Measurements from ENCODE around the gene SALL1.

SALL1 gene

GRCh38 chr16:51150888-51151320 is at the start of gene SALL1:
SALL1 (minus strand) TSS chr16:51151270; CDS start chr16:51151241, 29 bp downstream.
- Histone ChIP-seq H3K4me1 (ENCODE audit: insufficient read depth, low read length) (peaks cover 24% of the 10 kb centered on the region; the same call in 1 of the 2 replicates), H3K36me3 (ENCODE audit: insufficient read depth, low read length) (no peaks in the 10 kb centered on the region), H3K9ac (ENCODE audit: low read depth, low read length) (peak within 1 kb of the TSS; percentile 86), H3K9me3 (ENCODE audit: control insufficient read depth, insufficient read depth, low read length) (no peaks in the 10 kb centered on the region)

- no peaks in the 10 kb centered on the region for H3K36me3 ChIP-seq (ENCODE audit: insufficient read depth, low read length)
- H3K9me3 ChIP-seq (ENCODE audit: control insufficient read depth, insufficient read depth, low read length), result peaks cover 7% of the 10 kb centered on the region
- H3K9ac ChIP-seq (ENCODE audit: low read depth, low read length), result no peak overlapping the region
- H3K4me1 ChIP-seq (ENCODE audit: insufficient read depth, low read length), result no peaks in the 10 kb centered on the region
These were observed 49.7 kb upstream of the SALL1 start for GRCh38 chr16:51200793-51201192.

GRCh38 chr16:51197953-51198748 is 47.1 kb upstream of the SALL1 start:
- H3K9ac ChIP-seq (ENCODE audit: low read depth, low read length), result no peak overlapping the region
- no peaks in the 10 kb centered on the region for H3K4me1 ChIP-seq (ENCODE audit: insufficient read depth, low read length)
- no peaks in the 10 kb centered on the region for H3K36me3 ChIP-seq (ENCODE audit: insufficient read depth, low read length)
- peaks cover 7% of the 10 kb centered on the region for H3K9me3 ChIP-seq (ENCODE audit: control insufficient read depth, insufficient read depth, low read length)

GRCh38 chr16:51193879-51194278 is 42.8 kb upstream of the SALL1 start:
- Histone ChIP-seq H3K9ac (ENCODE audit: low read depth, low read length) (no peak overlapping the region), H3K9me3 (ENCODE audit: control insufficient read depth, insufficient read depth, low read length) (no peaks in the 10 kb centered on the region)

GRCh38 chr16:51184702-51185433 is 33.8 kb upstream of the SALL1 start:
- Histone ChIP-seq H3K9ac (ENCODE audit: low read depth, low read length) (no peak overlapping the region), H3K9me3 (ENCODE audit: control insufficient read depth, insufficient read depth, low read length) (no peaks in the 10 kb centered on the region), H3K4me1 (ENCODE audit: insufficient read depth, low read length) (peaks cover 27% of the 10 kb centered on the region), H3K36me3 (ENCODE audit: insufficient read depth, low read length) (no peaks in the 10 kb centered on the region)

More at GRCh38 chr16:51193879-51194278, 42.8 kb upstream of the SALL1 start:
- Histone ChIP-seq H3K36me3 (ENCODE audit: insufficient read depth, low read length) (no peaks in the 10 kb centered on the region), H3K4me1 (ENCODE audit: insufficient read depth, low read length) (no peaks in the 10 kb centered on the region)

GRCh38 chr16:51181503-51181811 is 30.4 kb upstream of the SALL1 start:
- no peaks in the 10 kb centered on the region for H3K36me3 ChIP-seq (ENCODE audit: insufficient read depth, low read length)
- H3K9ac ChIP-seq (ENCODE audit: low read depth, low read length), result peak overlapping the region; percentile 42; the same call in 1 of the 2 replicates
- H3K9me3 ChIP-seq (ENCODE audit: control insufficient read depth, insufficient read depth, low read length), result no peaks in the 10 kb centered on the region
- H3K4me1 ChIP-seq (ENCODE audit: insufficient read depth, low read length), result peaks cover 38% of the 10 kb centered on the region

- H3K9ac ChIP-seq (ENCODE audit: low read depth, low read length), result no peak overlapping the region; the same call in 1 of the 2 replicates
- H3K4me1 ChIP-seq (ENCODE audit: insufficient read depth, low read length), result peaks cover 38% of the 10 kb centered on the region
- no peaks in the 10 kb centered on the region for H3K9me3 ChIP-seq (ENCODE audit: control insufficient read depth, insufficient read depth, low read length)
- no peaks in the 10 kb centered on the region for H3K36me3 ChIP-seq (ENCODE audit: insufficient read depth, low read length)
These were observed 29.8 kb upstream of the SALL1 start for GRCh38 chr16:51180719-51181502.

- Histone ChIP-seq H3K9me3 (ENCODE audit: control insufficient read depth, insufficient read depth, low read length) (peaks cover 6% of the 10 kb centered on the region), H3K4me1 (ENCODE audit: insufficient read depth, low read length) (peaks cover 14% of the 10 kb centered on the region), H3K9ac (ENCODE audit: low read depth, low read length) (no peak overlapping the region), H3K36me3 (ENCODE audit: insufficient read depth, low read length) (no peaks in the 10 kb centered on the region)
These were observed 24.0 kb upstream of the SALL1 start for GRCh38 chr16:51175081-51175480.

- Histone ChIP-seq H3K36me3 (ENCODE audit: insufficient read depth, low read length) (no peaks in the 10 kb centered on the region), H3K4me1 (ENCODE audit: insufficient read depth, low read length) (no peaks in the 10 kb centered on the region), H3K9ac (ENCODE audit: low read depth, low read length) (no peak overlapping the region), H3K9me3 (ENCODE audit: control insufficient read depth, insufficient read depth, low read length) (peaks cover 6% of the 10 kb centered on the region)
These were observed 21.3 kb upstream of the SALL1 start for GRCh38 chr16:51172368-51172767.

GRCh38 chr16:51168755-51169154 is 17.7 kb upstream of the SALL1 start:
- Histone ChIP-seq H3K9me3 (ENCODE audit: control insufficient read depth, insufficient read depth, low read length) (peaks cover 6% of the 10 kb centered on the region), H3K4me1 (ENCODE audit: insufficient read depth, low read length) (peaks cover 10% of the 10 kb centered on the region), H3K9ac (ENCODE audit: low read depth, low read length) (no peak overlapping the region), H3K36me3 (ENCODE audit: insufficient read depth, low read length) (no peaks in the 10 kb centered on the region)

GRCh38 chr16:51167170-51167895 is 16.3 kb upstream of the SALL1 start:
- Histone ChIP-seq H3K9me3 (ENCODE audit: control insufficient read depth, insufficient read depth, low read length) (peaks cover 6% of the 10 kb centered on the region), H3K9ac (ENCODE audit: low read depth, low read length) (no peak overlapping the region), H3K4me1 (ENCODE audit: insufficient read depth, low read length) (peaks cover 10% of the 10 kb centered on the region), H3K36me3 (ENCODE audit: insufficient read depth, low read length) (no peaks in the 10 kb centered on the region)

- no peak overlapping the region for H3K9ac ChIP-seq (ENCODE audit: low read depth, low read length)
These were observed 15.5 kb upstream of the SALL1 start for GRCh38 chr16:51166541-51166940.

GRCh38 chr16:51166091-51166490 is 15.0 kb upstream of the SALL1 start:
- Histone ChIP-seq H3K9me3 (ENCODE audit: control insufficient read depth, insufficient read depth, low read length) (peaks cover 5% of the 10 kb centered on the region), H3K4me1 (ENCODE audit: insufficient read depth, low read length) (peaks cover 10% of the 10 kb centered on the region), H3K9ac (ENCODE audit: low read depth, low read length) (no peak overlapping the region), H3K36me3 (ENCODE audit: insufficient read depth, low read length) (no peaks in the 10 kb centered on the region)

More at GRCh38 chr16:51166541-51166940, 15.5 kb upstream of the SALL1 start:
- Histone ChIP-seq H3K9me3 (ENCODE audit: control insufficient read depth, insufficient read depth, low read length) (peaks cover 6% of the 10 kb centered on the region), H3K36me3 (ENCODE audit: insufficient read depth, low read length) (no peaks in the 10 kb centered on the region), H3K4me1 (ENCODE audit: insufficient read depth, low read length) (peaks cover 10% of the 10 kb centered on the region)

- no peaks in the 10 kb centered on the region for H3K9me3 ChIP-seq (ENCODE audit: control insufficient read depth, insufficient read depth, low read length)
- H3K9ac ChIP-seq (ENCODE audit: low read depth, low read length), result no peak overlapping the region
- H3K4me1 ChIP-seq (ENCODE audit: insufficient read depth, low read length), result peaks cover 10% of the 10 kb centered on the region
- H3K36me3 ChIP-seq (ENCODE audit: insufficient read depth, low read length), result no peaks in the 10 kb centered on the region
These were observed 14.0 kb upstream of the SALL1 start for GRCh38 chr16:51165043-51165442.
